ENCODE results near the gene GPR17.

The GPR17 gene

GRCh38 chr2:127619877-127620705, 25.9 kb upstream of the GPR17 start:
- Mint-ChIP-seq H3K27ac (ENCODE audit: low read depth) (no peak overlapping the region), H3K4me1 (no peaks in the 10 kb centered on the region), H3K9me3 (no peaks in the 10 kb centered on the region), H3K36me3 (ENCODE audit: insufficient read depth) (no peaks in the 10 kb centered on the region), H3K4me3 (no peak overlapping the region), H3K27me3 (peaks cover 43% of the 10 kb centered on the region)
- ATAC-seq (replicated peaks; ENCODE audit: extremely low read depth, poor library complexity, severe bottlenecking), result no peak
- no peak for DNase-seq (ENCODE audit: low spot score in 2 of 2)

GRCh38 chr2:127620866-127621265, 25.1 kb upstream of the GPR17 start:
- no peak overlapping the region for H3K27ac Mint-ChIP-seq (ENCODE audit: low read depth)
- H3K9me3 Mint-ChIP-seq, result no peaks in the 10 kb centered on the region
- no peaks in the 10 kb centered on the region for H3K36me3 Mint-ChIP-seq (ENCODE audit: insufficient read depth)
- DNase-seq (ENCODE audit: low spot score in 2 of 2) (no peak), ATAC-seq (replicated peaks; ENCODE audit: extremely low read depth, poor library complexity, severe bottlenecking) (no peak)
- H3K4me1 Mint-ChIP-seq, result no peaks in the 10 kb centered on the region
- no peak overlapping the region for H3K4me3 Mint-ChIP-seq
- H3K27me3 Mint-ChIP-seq, result peaks cover 37% of the 10 kb centered on the region

- peaks cover 26% of the 10 kb centered on the region for H3K27me3 Mint-ChIP-seq
- no peaks in the 10 kb centered on the region for H3K4me1 Mint-ChIP-seq
- H3K27ac Mint-ChIP-seq (ENCODE audit: low read depth), result no peak overlapping the region
- no peak overlapping the region for H3K4me3 Mint-ChIP-seq
- ATAC-seq (replicated peaks; ENCODE audit: extremely low read depth, poor library complexity, severe bottlenecking), result no peak
- DNase-seq (ENCODE audit: low spot score in 2 of 2), result no peak
- H3K36me3 Mint-ChIP-seq (ENCODE audit: insufficient read depth), result no peaks in the 10 kb centered on the region
- H3K9me3 Mint-ChIP-seq, result no peaks in the 10 kb centered on the region
Observed at GRCh38 chr2:127621981-127622431, 23.9 kb upstream of the GPR17 start.

- no peak for ATAC-seq (replicated peaks; ENCODE audit: extremely low read depth, poor library complexity, severe bottlenecking)
- Mint-ChIP-seq H3K4me3 (no peak overlapping the region), H3K27ac (ENCODE audit: low read depth) (no peak overlapping the region), H3K9me3 (no peaks in the 10 kb centered on the region), H3K36me3 (ENCODE audit: insufficient read depth) (no peaks in the 10 kb centered on the region), H3K27me3 (peaks cover 23% of the 10 kb centered on the region), H3K4me1 (no peaks in the 10 kb centered on the region)
- DNase-seq (ENCODE audit: low spot score in 2 of 2), result no peak
Observed at GRCh38 chr2:127622561-127623387, 23.2 kb upstream of the GPR17 start.

GRCh38 chr2:127623388-127624319, 22.3 kb upstream of the GPR17 start:
- DNase-seq (ENCODE audit: low spot score in 2 of 2) (no peak), ATAC-seq (replicated peaks; ENCODE audit: extremely low read depth, poor library complexity, severe bottlenecking) (no peak)
- no peaks in the 10 kb centered on the region for H3K36me3 Mint-ChIP-seq (ENCODE audit: insufficient read depth)
- H3K27me3 Mint-ChIP-seq, result peaks cover 14% of the 10 kb centered on the region
- H3K4me1 Mint-ChIP-seq, result no peaks in the 10 kb centered on the region
- no peaks in the 10 kb centered on the region for H3K9me3 Mint-ChIP-seq
- no peak overlapping the region for H3K27ac Mint-ChIP-seq (ENCODE audit: low read depth)
- no peak overlapping the region for H3K4me3 Mint-ChIP-seq

DNA sequence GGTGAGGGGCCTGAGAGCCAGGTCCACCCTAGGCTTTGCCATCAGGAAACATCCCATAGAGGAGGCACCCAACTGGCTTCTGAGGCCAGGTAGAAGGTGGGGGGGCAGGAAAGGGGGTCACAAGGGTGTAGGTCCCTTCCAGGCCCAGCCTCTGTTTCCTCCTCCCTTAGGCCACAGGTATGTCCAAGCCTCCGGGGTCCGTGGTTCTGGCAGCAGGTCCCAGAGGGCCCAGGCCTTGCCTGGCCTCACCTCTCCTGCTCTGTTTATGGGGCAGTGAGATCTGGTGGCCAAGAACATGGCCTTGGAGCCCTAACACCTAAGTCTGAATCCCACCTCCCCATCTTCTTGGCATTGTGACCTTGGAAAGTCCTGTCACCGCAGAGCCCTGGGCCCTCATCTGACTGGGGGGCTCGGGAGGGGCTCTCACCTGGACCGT, 21.6 kb upstream of the GPR17 start:
- Mint-ChIP-seq H3K27me3 (peaks cover 9% of the 10 kb centered on the region), H3K4me3 (no peak overlapping the region)

GRCh38 chr2:127624756-127625571, 21.0 kb upstream of the GPR17 start:
- DNase-seq (ENCODE audit: low spot score in 2 of 2) (no peak), ATAC-seq (replicated peaks; ENCODE audit: extremely low read depth, poor library complexity, severe bottlenecking) (no peak)
- Mint-ChIP-seq H3K36me3 (ENCODE audit: insufficient read depth) (no peaks in the 10 kb centered on the region), H3K9me3 (no peaks in the 10 kb centered on the region), H3K27me3 (peaks cover 9% of the 10 kb centered on the region), H3K4me1 (no peaks in the 10 kb centered on the region), H3K4me3 (no peak overlapping the region), H3K27ac (ENCODE audit: low read depth) (no peak overlapping the region)

More for the DNA sequence above, 21.6 kb upstream of the GPR17 start:
- ATAC-seq (replicated peaks; ENCODE audit: extremely low read depth, poor library complexity, severe bottlenecking), result no peak
- Mint-ChIP-seq H3K4me1 (no peaks in the 10 kb centered on the region), H3K36me3 (ENCODE audit: insufficient read depth) (no peaks in the 10 kb centered on the region), H3K9me3 (no peaks in the 10 kb centered on the region), H3K27ac (ENCODE audit: low read depth) (no peak overlapping the region)
- no peak for DNase-seq (ENCODE audit: low spot score in 2 of 2)

DNA sequence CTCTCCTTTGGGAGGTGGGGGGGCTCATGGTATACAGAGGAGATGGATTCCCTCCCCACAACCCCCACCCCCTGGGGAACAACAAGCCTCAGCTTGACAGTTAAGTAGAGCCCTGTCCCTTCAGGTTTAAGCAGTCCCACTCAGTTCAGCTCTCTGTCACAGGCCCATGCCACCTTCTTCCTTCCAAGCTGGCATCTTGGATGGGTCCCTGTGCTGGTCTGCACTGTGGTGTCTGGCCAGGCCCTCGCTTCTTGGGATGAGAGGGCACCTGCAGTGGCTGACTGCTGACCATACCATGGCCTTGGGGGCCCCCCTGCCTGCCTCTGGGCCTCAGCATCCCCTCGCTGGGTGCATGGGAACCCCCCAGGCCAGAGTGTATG, 20.4 kb upstream of the GPR17 start:
- H3K4me1 Mint-ChIP-seq, result no peaks in the 10 kb centered on the region
- no peak overlapping the region for H3K27ac Mint-ChIP-seq (ENCODE audit: low read depth)
- H3K36me3 Mint-ChIP-seq (ENCODE audit: insufficient read depth), result no peaks in the 10 kb centered on the region

GRCh38 chr2:127626175-127626574, 19.8 kb upstream of the GPR17 start:
- H3K4me3 Mint-ChIP-seq, result no peak overlapping the region
- peaks cover 9% of the 10 kb centered on the region for H3K27me3 Mint-ChIP-seq
- H3K9me3 Mint-ChIP-seq, result no peaks in the 10 kb centered on the region
- DNase-seq (ENCODE audit: low spot score in 2 of 2) (no peak), ATAC-seq (replicated peaks; ENCODE audit: extremely low read depth, poor library complexity, severe bottlenecking) (no peak)
- no peaks in the 10 kb centered on the region for H3K4me1 Mint-ChIP-seq
- H3K27ac Mint-ChIP-seq (ENCODE audit: low read depth), result no peak overlapping the region
- no peaks in the 10 kb centered on the region for H3K36me3 Mint-ChIP-seq (ENCODE audit: insufficient read depth)

More for the DNA sequence above, 20.4 kb upstream of the GPR17 start:
- H3K27me3 Mint-ChIP-seq, result peaks cover 9% of the 10 kb centered on the region
- H3K4me3 Mint-ChIP-seq, result no peak overlapping the region
- H3K9me3 Mint-ChIP-seq, result no peaks in the 10 kb centered on the region
- DNase-seq (ENCODE audit: low spot score in 2 of 2) (no peak), ATAC-seq (replicated peaks; ENCODE audit: extremely low read depth, poor library complexity, severe bottlenecking) (no peak)

GRCh38 chr2:127626917-127627739, 18.8 kb upstream of the GPR17 start:
- no peaks in the 10 kb centered on the region for H3K9me3 Mint-ChIP-seq
- no peak overlapping the region for H3K4me3 Mint-ChIP-seq
- peaks cover 9% of the 10 kb centered on the region for H3K27me3 Mint-ChIP-seq
- H3K27ac Mint-ChIP-seq (ENCODE audit: low read depth), result no peak overlapping the region
- no peaks in the 10 kb centered on the region for H3K4me1 Mint-ChIP-seq
- no peaks in the 10 kb centered on the region for H3K36me3 Mint-ChIP-seq (ENCODE audit: insufficient read depth)
- no peak for ATAC-seq (replicated peaks; ENCODE audit: extremely low read depth, poor library complexity, severe bottlenecking)
- no peak for DNase-seq (ENCODE audit: low spot score in 2 of 2)
